ENCODE data around the gene MYBPC3. TPM values are rescaled to one million over a fixed set of nuclear protein-coding genes. Genes with fewer than 3 reads are reported as not detected.

MYBPC3 gene
- total RNA-seq, 1 experiment from 2014 or later, result 0.07 TPM

- TF ChIP-seq HMGXB4 (CRISPR knock-in tag; IDR thresholded peaks at IDR 0.05) (0 out of 2 replicates have a peak, but pooled peaks have one; percentile 61), ZNF121 (CRISPR knock-in tag; IDR thresholded peaks at IDR 0.05) (peak; percentile 68; the same call in 1 of the 2 replicates), ATF1 (CRISPR knock-in tag; IDR thresholded peaks at IDR 0.05) (no peak), CTCF (IDR thresholded peaks at IDR 0.05) (peak; percentile 94), RORB (CRISPR knock-in tag; IDR thresholded peaks at IDR 0.05) (no peak), MXD4 (CRISPR knock-in tag; IDR thresholded peaks at IDR 0.05; ENCODE audit: borderline replicate concordance) (no peak), IRF2 (CRISPR knock-in tag; IDR thresholded peaks at IDR 0.05; ENCODE audit: borderline replicate concordance, low read depth) (no peak), ARID4B (CRISPR knock-in tag; IDR thresholded peaks at IDR 0.05; ENCODE audit: borderline replicate concordance) (no peak), NR3C1 (CRISPR knock-in tag; conservative IDR thresholded peaks at IDR 0.05; ENCODE audit: low read depth) (no peak), MLX (CRISPR knock-in tag; IDR thresholded peaks at IDR 0.05) (no peak), MYBL2 (CRISPR knock-in tag; IDR thresholded peaks at IDR 0.05) (no peak), IRF1 (CRISPR knock-in tag; IDR thresholded peaks at IDR 0.05) (no peak)
Measured at GRCh38 chr11:47373876-47374719, 21.6 kb upstream of the MYBPC3 start (continued).

GRCh38 chr11:47372422-47372821, 19.9 kb upstream of the MYBPC3 start:
- no peaks in the 10 kb centered on the region for H3K36me3 Mint-ChIP-seq
- no peak overlapping the region for H3K27ac Mint-ChIP-seq
- H3K4me3 Mint-ChIP-seq, result no peak overlapping the region
- ChIA-PET POLR2A (interaction anchor here (0.7 kb wide), 1 partner anchor 39 kb away, joined by 5 read pairs; no protein-coding TSS in a partner anchor), CTCF (interaction anchor here (1.0 to 3.2 kb wide), 5 partner anchors 27 to 113 kb away, joined by 4 to 20 read pairs (median 8); no protein-coding TSS in a partner anchor)
- DNase-seq (ENCODE audit: low spot score) (no peak), ATAC-seq (no peak)
- H3K9me3 Mint-ChIP-seq, result no peaks in the 10 kb centered on the region
- H3K27me3 Mint-ChIP-seq (ENCODE audit: low read depth), result no peaks in the 10 kb centered on the region; the same call in 1 of the 2 replicates
- H3K4me1 Mint-ChIP-seq, result no peaks in the 10 kb centered on the region
- TF ChIP-seq ZNF232 (CRISPR knock-in tag; IDR thresholded peaks at IDR 0.05) (no peak), MAX (CRISPR knock-in tag; IDR thresholded peaks at IDR 0.05) (no peak), GRHL2 (CRISPR knock-in tag; IDR thresholded peaks at IDR 0.05; ENCODE audit: insufficient replicate concordance, severe bottlenecking) (no peak), ATF2 (CRISPR knock-in tag; IDR thresholded peaks at IDR 0.05; ENCODE audit: borderline replicate concordance, low read depth) (no peak), ZBTB43 (CRISPR knock-in tag; IDR thresholded peaks at IDR 0.05) (no peak), ZNF219 (CRISPR knock-in tag; IDR thresholded peaks at IDR 0.05; ENCODE audit: borderline replicate concordance) (no peak), NFE2L1 (CRISPR knock-in tag; IDR thresholded peaks at IDR 0.05) (no peak)

Measured in WTC11 (cell line).